HG03097 (cell line): Measurements from ENCODE around the gene MYO18B.

Source experiments
- ATAC-seq: cut with Tn5 transposase; IDR thresholded peaks from one replicate; pipeline ENCODE4 v1.9.1; 2021; ENCODE audit not compliant: unreplicated experiment, low FRiP score

The MYO18B gene

GRCh38 chr22:25843660-25844405, 101.8 kb downstream of the MYO18B start:
- no peak for ATAC-seq

- ATAC-seq = no peak
These were observed 102.6 kb downstream of the MYO18B start for GRCh38 chr22:25844601-25845000.

GRCh38 chr22:25845985-25846745, 104.2 kb downstream of the MYO18B start:
- no peak for ATAC-seq

- ATAC-seq = no peak
These were observed 105.5 kb downstream of the MYO18B start for GRCh38 chr22:25847451-25847850.

- ATAC-seq = no peak
These were observed 107.0 kb downstream of the MYO18B start for GRCh38 chr22:25848954-25849353.

- no peak for ATAC-seq
These were observed 107.5 kb downstream of the MYO18B start for GRCh38 chr22:25849522-25849921.

- ATAC-seq = no peak
These were observed 110.2 kb downstream of the MYO18B start for GRCh38 chr22:25852223-25852622.

- no peak for ATAC-seq
These were observed 111.1 kb downstream of the MYO18B start for GRCh38 chr22:25853078-25853477.

- no peak for ATAC-seq
These were observed 111.7 kb downstream of the MYO18B start for GRCh38 chr22:25853501-25854284.

GRCh38 chr22:25869771-25870170, 127.8 kb downstream of the MYO18B start:
- ATAC-seq = no peak

GRCh38 chr22:25874327-25874726, 132.3 kb downstream of the MYO18B start:
- ATAC-seq = no peak

GRCh38 chr22:25875461-25875860, 133.5 kb downstream of the MYO18B start:
- no peak for ATAC-seq

GRCh38 chr22:25876871-25877270, 134.9 kb downstream of the MYO18B start:
- ATAC-seq = no peak

GRCh38 chr22:25878933-25879332, 136.9 kb downstream of the MYO18B start:
- no peak for ATAC-seq

GRCh38 chr22:25880524-25880923, 138.5 kb downstream of the MYO18B start:
- no peak for ATAC-seq

GRCh38 chr22:25881210-25881755, 139.3 kb downstream of the MYO18B start:
- ATAC-seq = no peak

- no peak for ATAC-seq
These were observed 140.4 kb downstream of the MYO18B start for GRCh38 chr22:25882360-25882759.

GRCh38 chr22:25883482-25884033, 141.6 kb downstream of the MYO18B start:
- no peak for ATAC-seq

GRCh38 chr22:25884121-25884520, 142.1 kb downstream of the MYO18B start:
- ATAC-seq = no peak

- no peak for ATAC-seq
These were observed 146.5 kb downstream of the MYO18B start for GRCh38 chr22:25888399-25889054.
